CD4-positive, alpha-beta T cell (primary cell): Measurements from ENCODE around the gene MLXIP. TPM values are rescaled to one million over a fixed set of nuclear protein-coding genes. Genes with fewer than 3 reads are reported as not detected.

Experiments used
- ATAC-seq: fragments of 200-7000 bp; cut with Tn5 transposase; one replicate; pipeline ENCODE4 v1.10.0; 2022; ENCODE audit warnings: mild to moderate bottlenecking; ENCODE audit not compliant: poor library complexity
- CTCF ChIA-PET: fragments of 350-600 bp; sonication (Branson Sonifier 250); formaldehyde crosslinking; loops from one replicate; lab custom pipeline; 2021; ENCODE audit warnings: antibody characterized with exemption, inconsistent platforms; lab: Charles Lee
- POLR2A ChIA-PET: fragments of 350-600 bp; sonication (Branson Sonifier 250); formaldehyde crosslinking; loops from one replicate; lab custom pipeline; 2021; ENCODE audit warnings: antibody characterized with exemption, inconsistent platforms; lab: Charles Lee
- DNase-seq, 14 experiments: peaks; one replicate each; pipeline ENCODE4 v3.0.0-alpha.2; 2013 to 2020; ENCODE audit warnings: mixed read lengths in 2 of 14
- H3K27ac ChIP-seq, 2 donors: one replicate each; pipeline versions ENCODE4 v1.5.1 to v1.7.0; 2013; ENCODE audit warnings: low read length in 2 of 2, low read depth in 1 of 2, mild to moderate bottlenecking in 1 of 2
- H3K27me3 ChIP-seq, 2 experiments: 1 replicate in 1 of 2; 2 replicates in 1 of 2; pipeline versions ENCODE4 v1.6.1 to v1.7.0; 2013; ENCODE audit warnings: low read length in 2 of 2, control low read depth in 1 of 2, mild to moderate bottlenecking in 1 of 2, moderate library complexity in 1 of 2; ENCODE audit not compliant: insufficient read depth in 2 of 2, control insufficient read depth in 1 of 2
- H3K36me3 ChIP-seq: one replicate; pipeline ENCODE4 v1.6.1; 2013; ENCODE audit warnings: low read length, control low read depth; ENCODE audit not compliant: insufficient read depth
- H3K4me1 ChIP-seq: one replicate; pipeline ENCODE4 v1.6.1; 2013; ENCODE audit warnings: low read length, control low read depth; ENCODE audit not compliant: insufficient read depth
- H3K4me3 ChIP-seq: one replicate; pipeline ENCODE4 v1.5.1; 2013; ENCODE audit warnings: mild to moderate bottlenecking, low read length, moderate library complexity
- H3K9me3 ChIP-seq, 2 experiments: 1 replicate in 1 of 2; 2 replicates in 1 of 2; pipeline versions ENCODE4 v1.6.1 to v1.7.0; 2013; ENCODE audit warnings: low read length in 2 of 2, mild to moderate bottlenecking in 2 of 2, control low read depth in 1 of 2, moderate library complexity in 1 of 2; ENCODE audit not compliant: control insufficient read depth in 1 of 2, insufficient read depth in 1 of 2
- H3K27ac Mint-ChIP-seq: one replicate; pipeline ENCODE4 v1.8.0; 2020; ENCODE audit warnings: mixed read lengths
- H3K27me3 Mint-ChIP-seq: one replicate; pipeline ENCODE4 v1.8.0; 2021; ENCODE audit warnings: mixed read lengths
- H3K36me3 Mint-ChIP-seq: one replicate; pipeline ENCODE4 v1.8.0; 2021; ENCODE audit warnings: low read depth, mixed read lengths
- H3K4me1 Mint-ChIP-seq: one replicate; pipeline ENCODE4 v1.8.0; 2021; ENCODE audit warnings: low read depth, mixed read lengths
- H3K4me3 Mint-ChIP-seq: one replicate; pipeline ENCODE4 v1.8.0; 2020; ENCODE audit warnings: mild to moderate bottlenecking, mixed read lengths
- H3K9me3 Mint-ChIP-seq: one replicate; pipeline ENCODE4 v1.8.0; 2020; ENCODE audit warnings: mixed read lengths
- intact Hi-C, 2 experiments: fragments of 100-400 bp; cut with DNase I in 1 of 2; cut with micrococcal nuclease in 1 of 2; formaldehyde crosslinking; loops; one replicate each; pipeline versions ENCODE4 v1.15.1 to v1.9.0; 2023 to 2025; cut with DNase I, micrococcal nuclease
- total RNA-seq, 174 experiments: library from RNA in 2 of 174; stranded (reverse) in 2 of 174; gene quantifications; one replicate each; pipeline ENCODE4 v1.2.3 and lab custom pipeline; 2021 to 2026
- TF ChIP-seq, protein P1 (sequence below): fragments of 200-600 bp; IDR thresholded peaks from one replicate; pipeline ENCODE4 v1.8.0; 2022; ENCODE audit warnings: antibody characterized with exemption, mild to moderate bottlenecking

MLXIP gene
- total RNA-seq, 2 experiments from 2014 or later, result 98.0 to 99.3 TPM

DNA sequence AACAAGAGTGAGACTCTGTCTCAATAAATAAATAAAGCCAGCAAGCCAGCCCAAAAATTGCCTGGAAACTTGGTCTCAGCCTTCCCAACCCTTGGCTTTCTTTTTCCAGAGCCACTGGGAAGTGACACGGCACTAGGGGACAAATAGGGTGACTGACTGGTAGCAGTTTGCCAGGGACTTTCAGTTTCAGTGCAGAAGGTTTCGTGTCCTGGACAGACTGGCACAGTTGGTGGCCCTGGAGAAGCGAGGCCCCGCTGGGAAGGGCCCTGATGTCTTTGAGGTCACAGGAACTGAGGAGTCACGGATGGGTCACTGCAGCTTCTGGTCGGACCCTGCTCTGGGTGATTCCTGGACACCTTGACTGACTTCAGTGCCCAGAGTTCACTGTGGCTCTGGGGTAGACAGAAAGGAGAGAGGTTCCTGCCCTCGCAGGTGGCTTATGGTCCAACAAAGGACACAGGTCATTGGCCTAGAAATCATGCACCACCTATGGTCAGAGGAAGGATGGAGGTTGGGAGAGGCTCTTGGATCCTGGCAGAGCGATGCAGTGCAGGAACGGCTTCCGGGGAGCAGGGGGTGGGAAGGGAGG, 107.0 kb downstream of the MLXIP start:
- H3K9me3 ChIP-seq, result no peaks in the 10 kb centered on the region
- no peak overlapping the region for H3K27ac ChIP-seq
- ATAC-seq, result no peak
- H3K4me1 Mint-ChIP-seq, result peaks cover 3% of the 10 kb centered on the region
- no peak overlapping the region for H3K4me3 Mint-ChIP-seq
- peaks cover 3% of the 10 kb centered on the region for H3K27me3 Mint-ChIP-seq
- H3K4me1 ChIP-seq, result peaks cover 14% of the 10 kb centered on the region
- H3K4me3 ChIP-seq, result no peak overlapping the region
- ChIA-PET CTCF (no interaction called here), POLR2A (no interaction called here)
- H3K27me3 ChIP-seq, result no peaks in the 10 kb centered on the region
- TF ChIP-seq, protein P1, sequence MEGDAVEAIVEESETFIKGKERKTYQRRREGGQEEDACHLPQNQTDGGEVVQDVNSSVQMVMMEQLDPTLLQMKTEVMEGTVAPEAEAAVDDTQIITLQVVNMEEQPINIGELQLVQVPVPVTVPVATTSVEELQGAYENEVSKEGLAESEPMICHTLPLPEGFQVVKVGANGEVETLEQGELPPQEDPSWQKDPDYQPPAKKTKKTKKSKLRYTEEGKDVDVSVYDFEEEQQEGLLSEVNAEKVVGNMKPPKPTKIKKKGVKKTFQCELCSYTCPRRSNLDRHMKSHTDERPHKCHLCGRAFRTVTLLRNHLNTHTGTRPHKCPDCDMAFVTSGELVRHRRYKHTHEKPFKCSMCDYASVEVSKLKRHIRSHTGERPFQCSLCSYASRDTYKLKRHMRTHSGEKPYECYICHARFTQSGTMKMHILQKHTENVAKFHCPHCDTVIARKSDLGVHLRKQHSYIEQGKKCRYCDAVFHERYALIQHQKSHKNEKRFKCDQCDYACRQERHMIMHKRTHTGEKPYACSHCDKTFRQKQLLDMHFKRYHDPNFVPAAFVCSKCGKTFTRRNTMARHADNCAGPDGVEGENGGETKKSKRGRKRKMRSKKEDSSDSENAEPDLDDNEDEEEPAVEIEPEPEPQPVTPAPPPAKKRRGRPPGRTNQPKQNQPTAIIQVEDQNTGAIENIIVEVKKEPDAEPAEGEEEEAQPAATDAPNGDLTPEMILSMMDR, result no peak
- H3K27ac Mint-ChIP-seq, result no peak overlapping the region
- DNase-seq, result no peak
- H3K9me3 Mint-ChIP-seq, result no peaks in the 10 kb centered on the region
- H3K36me3 ChIP-seq, result no peaks in the 10 kb centered on the region
- intact Hi-C loops, result loop anchor here in 1 of 2 experiments (5.0 kb wide), 1 partner anchor 48 kb away; no protein-coding TSS in a partner anchor
- H3K36me3 Mint-ChIP-seq, result no peaks in the 10 kb centered on the region

DNA sequence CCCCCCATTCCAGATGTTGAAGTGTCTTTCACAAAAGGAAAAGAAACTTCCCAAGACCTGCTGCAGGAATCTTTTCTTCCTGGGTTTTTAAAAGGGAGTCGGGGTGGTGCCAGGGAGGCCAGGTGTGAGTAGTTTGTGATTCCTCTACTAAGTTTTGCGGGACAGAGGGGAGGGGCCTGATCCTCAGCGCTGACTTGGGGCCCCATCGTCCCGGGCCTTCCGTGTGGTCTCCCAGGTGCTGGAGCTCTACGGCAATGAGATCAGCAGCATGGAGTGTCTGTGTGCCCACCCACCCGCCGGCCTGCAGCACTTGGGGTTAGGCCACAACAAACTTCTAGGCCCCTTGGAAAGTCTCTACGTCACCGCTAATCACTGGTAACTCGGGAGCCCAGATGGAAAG, 108.9 kb downstream of the MLXIP start:
- ChIA-PET CTCF (no interaction called here), POLR2A (no interaction called here)
- H3K4me3 ChIP-seq, result no peak overlapping the region
- TF ChIP-seq, protein P1, result no peak
- no peaks in the 10 kb centered on the region for H3K9me3 Mint-ChIP-seq
- no peak overlapping the region for H3K4me3 Mint-ChIP-seq
- no peaks in the 10 kb centered on the region for H3K36me3 ChIP-seq
- H3K27ac ChIP-seq, result no peak overlapping the region
- DNase-seq (no peak), ATAC-seq (no peak)
- no peak overlapping the region for H3K27ac Mint-ChIP-seq
- intact Hi-C loops, result loop anchor here in 1 of 2 experiments (5.0 kb wide), 1 partner anchor 50 kb away; no protein-coding TSS in a partner anchor
- peaks cover 8% of the 10 kb centered on the region for H3K27me3 Mint-ChIP-seq
- no peaks in the 10 kb centered on the region for H3K36me3 Mint-ChIP-seq
- peaks cover 3% of the 10 kb centered on the region for H3K4me1 Mint-ChIP-seq
- peaks cover 20% of the 10 kb centered on the region for H3K4me1 ChIP-seq
- H3K9me3 ChIP-seq, result no peaks in the 10 kb centered on the region
- H3K27me3 ChIP-seq, result no peaks in the 10 kb centered on the region

DNA sequence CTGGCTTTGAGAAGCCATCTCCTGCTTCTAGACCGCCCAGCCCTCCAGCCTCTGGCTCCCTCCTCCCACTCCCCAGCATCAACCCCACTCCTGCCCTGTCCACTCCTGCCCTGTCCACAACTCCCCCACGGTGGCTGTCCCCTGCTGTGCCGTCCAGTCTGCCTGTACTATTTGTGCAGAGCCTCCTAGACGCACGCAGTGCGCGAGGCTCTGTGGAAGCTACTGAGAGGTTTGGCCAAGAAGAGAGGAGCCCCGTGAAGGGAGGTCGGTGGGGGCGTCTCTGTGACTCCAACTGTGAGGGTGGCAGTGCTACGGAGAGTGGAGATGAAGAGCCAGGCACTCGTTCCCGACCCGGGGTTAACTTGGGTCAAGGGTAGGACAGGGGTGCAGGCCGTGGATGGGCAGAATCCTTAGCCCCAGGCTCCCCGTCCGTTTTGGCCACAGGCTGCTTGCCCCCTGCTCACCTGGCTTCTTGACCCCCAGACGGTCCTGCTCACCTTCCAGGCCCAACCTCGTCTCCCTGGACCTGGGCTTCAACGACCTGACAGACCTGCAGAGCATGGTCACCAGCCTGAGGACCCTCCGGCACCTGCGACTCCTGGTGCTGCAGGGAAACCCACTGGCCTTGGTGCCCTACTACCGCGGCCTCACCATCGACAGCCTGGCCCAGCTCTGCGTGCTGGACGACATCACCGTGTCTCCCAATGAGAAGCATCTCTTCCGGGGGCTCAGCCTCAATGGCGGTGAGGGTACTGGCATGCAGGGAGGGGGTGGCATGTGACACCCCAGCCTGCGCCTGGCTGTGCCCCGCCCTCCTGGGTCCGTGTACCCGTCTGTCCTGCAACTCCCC, 111.3 kb downstream of the MLXIP start:
- no peaks in the 10 kb centered on the region for H3K4me1 Mint-ChIP-seq
- POLR2A ChIA-PET, result no interaction called here
- H3K4me3 ChIP-seq, result no peak overlapping the region
- no peaks in the 10 kb centered on the region for H3K36me3 ChIP-seq
- H3K27me3 ChIP-seq, result no peaks in the 10 kb centered on the region
- no peaks in the 10 kb centered on the region for H3K9me3 Mint-ChIP-seq
- CTCF ChIA-PET, result interaction anchor here (1.2 to 1.4 kb wide), 2 partner anchors 15 to 136 kb away, joined by 3 to 10 read pairs; no protein-coding TSS in a partner anchor
- H3K4me3 Mint-ChIP-seq, result no peak overlapping the region
- no peak for DNase-seq
- TF ChIP-seq, protein P1, result no peak
- H3K27ac ChIP-seq, result no peak overlapping the region
- intact Hi-C loops, result loop anchor here (2.0 to 5.0 kb wide), 5 partner anchors 53 to 273 kb away; partner anchors contain the start of gene CFAP251 (in 2 of the 2)
- peaks cover 5% of the 10 kb centered on the region for H3K27me3 Mint-ChIP-seq
- no peaks in the 10 kb centered on the region for H3K36me3 Mint-ChIP-seq
- no peaks in the 10 kb centered on the region for H3K9me3 ChIP-seq
- ATAC-seq, result no peak
- peaks cover 5% of the 10 kb centered on the region for H3K4me1 ChIP-seq
- H3K27ac Mint-ChIP-seq, result no peak overlapping the region
